HG03354 (cell line): ENCODE data around the gene PARVB.

Experiments used
- ATAC-seq: cut with Tn5 transposase; IDR thresholded peaks from one replicate; pipeline ENCODE4 v1.9.1; 2021; ENCODE audit warnings: mild to moderate bottlenecking; ENCODE audit not compliant: unreplicated experiment, poor library complexity, severe bottlenecking

The PARVB gene

GRCh38 chr22:44025171-44026065 is 1.3 kb downstream of the PARVB start:
- peak; percentile 54 for ATAC-seq

- no peak for ATAC-seq
These were observed 2.0 kb downstream of the PARVB start for GRCh38 chr22:44026066-44026629.

- peak; percentile 59 for ATAC-seq
These were observed 2.8 kb downstream of the PARVB start for GRCh38 chr22:44026630-44027511.

GRCh38 chr22:44028091-44028490 is 4.0 kb downstream of the PARVB start:
- no peak for ATAC-seq

GRCh38 chr22:44029069-44029468 is 5.0 kb downstream of the PARVB start:
- no peak for ATAC-seq

- no peak for ATAC-seq
These were observed 6.1 kb downstream of the PARVB start for GRCh38 chr22:44030051-44030701.

- ATAC-seq: no peak
These were observed 6.6 kb downstream of the PARVB start for GRCh38 chr22:44030702-44031082.

GRCh38 chr22:44031158-44031952 is 7.3 kb downstream of the PARVB start:
- no peak for ATAC-seq

- no peak for ATAC-seq
These were observed 8.1 kb downstream of the PARVB start for GRCh38 chr22:44032126-44032730.

GRCh38 chr22:44033287-44033686 is 9.2 kb downstream of the PARVB start:
- ATAC-seq: no peak

GRCh38 chr22:44033694-44034093 is 9.6 kb downstream of the PARVB start:
- ATAC-seq: no peak

- no peak for ATAC-seq
These were observed 13.6 kb downstream of the PARVB start for GRCh38 chr22:44037519-44038375.

GRCh38 chr22:44039566-44040171 is 15.6 kb downstream of the PARVB start:
- ATAC-seq: no peak

GRCh38 chr22:44042249-44043218 is 18.4 kb downstream of the PARVB start:
- peak; percentile 74 for ATAC-seq

GRCh38 chr22:44045145-44045544 is 21.0 kb downstream of the PARVB start:
- ATAC-seq: no peak

GRCh38 chr22:44046485-44047141 is 22.5 kb downstream of the PARVB start:
- ATAC-seq: no peak
